Lung microvascular endothelial cell (primary cell): ENCODE measurements around the gene MED13. TPM values are rescaled to one million over a fixed set of nuclear protein-coding genes. Genes with fewer than 3 reads are reported as not detected.

Source experiments
- DNase-seq, 2 donors: peaks; one replicate each; pipeline versions ENCODE4 v3.0.0 to v3.0.0-alpha.2; 2010; ENCODE audit warnings: low read depth in 2 of 2
- total RNA-seq: library from RNA; depleted of rRNA; stranded (reverse); fragments of >200 nt; gene quantifications from 2 replicates; pipeline ENCODE4 v1.2.1, GENCODE V29; 2014

MED13 gene, protein sequence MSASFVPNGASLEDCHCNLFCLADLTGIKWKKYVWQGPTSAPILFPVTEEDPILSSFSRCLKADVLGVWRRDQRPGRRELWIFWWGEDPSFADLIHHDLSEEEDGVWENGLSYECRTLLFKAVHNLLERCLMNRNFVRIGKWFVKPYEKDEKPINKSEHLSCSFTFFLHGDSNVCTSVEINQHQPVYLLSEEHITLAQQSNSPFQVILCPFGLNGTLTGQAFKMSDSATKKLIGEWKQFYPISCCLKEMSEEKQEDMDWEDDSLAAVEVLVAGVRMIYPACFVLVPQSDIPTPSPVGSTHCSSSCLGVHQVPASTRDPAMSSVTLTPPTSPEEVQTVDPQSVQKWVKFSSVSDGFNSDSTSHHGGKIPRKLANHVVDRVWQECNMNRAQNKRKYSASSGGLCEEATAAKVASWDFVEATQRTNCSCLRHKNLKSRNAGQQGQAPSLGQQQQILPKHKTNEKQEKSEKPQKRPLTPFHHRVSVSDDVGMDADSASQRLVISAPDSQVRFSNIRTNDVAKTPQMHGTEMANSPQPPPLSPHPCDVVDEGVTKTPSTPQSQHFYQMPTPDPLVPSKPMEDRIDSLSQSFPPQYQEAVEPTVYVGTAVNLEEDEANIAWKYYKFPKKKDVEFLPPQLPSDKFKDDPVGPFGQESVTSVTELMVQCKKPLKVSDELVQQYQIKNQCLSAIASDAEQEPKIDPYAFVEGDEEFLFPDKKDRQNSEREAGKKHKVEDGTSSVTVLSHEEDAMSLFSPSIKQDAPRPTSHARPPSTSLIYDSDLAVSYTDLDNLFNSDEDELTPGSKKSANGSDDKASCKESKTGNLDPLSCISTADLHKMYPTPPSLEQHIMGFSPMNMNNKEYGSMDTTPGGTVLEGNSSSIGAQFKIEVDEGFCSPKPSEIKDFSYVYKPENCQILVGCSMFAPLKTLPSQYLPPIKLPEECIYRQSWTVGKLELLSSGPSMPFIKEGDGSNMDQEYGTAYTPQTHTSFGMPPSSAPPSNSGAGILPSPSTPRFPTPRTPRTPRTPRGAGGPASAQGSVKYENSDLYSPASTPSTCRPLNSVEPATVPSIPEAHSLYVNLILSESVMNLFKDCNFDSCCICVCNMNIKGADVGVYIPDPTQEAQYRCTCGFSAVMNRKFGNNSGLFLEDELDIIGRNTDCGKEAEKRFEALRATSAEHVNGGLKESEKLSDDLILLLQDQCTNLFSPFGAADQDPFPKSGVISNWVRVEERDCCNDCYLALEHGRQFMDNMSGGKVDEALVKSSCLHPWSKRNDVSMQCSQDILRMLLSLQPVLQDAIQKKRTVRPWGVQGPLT (N-terminal part only)
- total RNA-seq = 26.4 and 37.7 TPM in 2 replicates

- DNase-seq = peak; percentile 49 to 54
Observed at GRCh38 chr17:62064791-62065563, at the start of gene MED13. TSS of gene MED13 (minus strand) at chr17:62065278. CDS start at chr17:62065205, 73 bp downstream.

GRCh38 chr17:62112229-62112628 is 47.2 kb upstream of the MED13 start:
- DNase-seq = no peak

GRCh38 chr17:62111562-62112171 is 46.6 kb upstream of the MED13 start:
- no peak for DNase-seq

DNA sequence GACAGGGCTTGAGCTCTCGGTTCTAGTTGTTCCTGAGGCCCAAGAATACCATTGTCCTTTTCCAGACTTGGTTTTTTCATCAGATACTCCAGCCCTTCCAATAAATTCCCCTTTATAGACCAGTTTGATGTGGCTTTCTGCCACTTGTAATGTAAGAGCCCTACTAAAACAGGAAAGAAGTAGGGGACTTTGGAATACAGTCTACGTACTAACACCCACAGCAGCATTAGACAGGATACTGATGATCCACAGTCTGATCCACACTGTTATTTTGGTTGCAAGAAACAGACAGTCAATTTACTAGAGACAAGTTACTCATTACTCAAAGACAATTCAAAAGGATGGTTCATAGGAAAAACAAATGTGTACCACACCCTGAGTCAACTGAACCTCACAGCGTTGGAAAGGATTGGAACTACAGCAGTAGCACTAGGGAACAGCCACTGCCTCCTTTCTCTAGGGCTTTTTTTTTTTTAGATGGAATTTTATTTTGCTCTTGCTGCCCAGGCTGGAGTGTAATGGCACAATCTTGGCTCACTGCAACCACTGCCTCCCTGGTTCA is 45.9 kb upstream of the MED13 start:
- no peak for DNase-seq

- DNase-seq = no peak
Observed at GRCh38 chr17:62109924-62110323, 44.8 kb upstream of the MED13 start.

DNA sequence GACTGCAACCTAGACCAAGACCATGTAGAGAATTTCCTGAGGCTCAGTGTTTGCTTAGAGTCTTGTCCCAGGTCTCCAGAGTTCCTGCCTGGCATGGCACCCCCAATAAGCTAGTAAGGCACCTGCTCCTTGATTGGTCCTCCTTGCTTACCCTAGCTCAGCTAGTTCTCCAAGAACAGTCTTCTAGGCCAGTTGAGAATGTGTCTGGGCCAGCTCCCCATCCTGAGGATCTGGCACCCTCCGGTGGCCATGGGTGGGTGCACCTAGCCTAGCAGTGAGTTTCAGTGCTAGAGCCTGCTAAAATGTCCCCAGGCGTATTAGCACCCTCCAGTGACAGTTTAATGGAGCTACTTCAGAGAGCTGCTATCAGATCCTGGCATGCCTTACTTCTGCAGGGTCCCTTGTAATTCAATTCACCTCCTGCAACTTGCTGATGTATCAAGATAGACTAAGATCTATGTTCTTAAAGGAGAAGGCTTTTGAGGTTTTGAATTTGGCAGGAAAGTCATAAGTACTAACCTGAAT is 44.4 kb upstream of the MED13 start:
- DNase-seq = peak; percentile 29 to 58

- DNase-seq = no peak
Observed at GRCh38 chr17:62105861-62106260, 40.8 kb upstream of the MED13 start.

GRCh38 chr17:62105357-62105756 is 40.3 kb upstream of the MED13 start:
- DNase-seq = no peak

- DNase-seq = no peak
Observed at GRCh38 chr17:62101515-62101914, 36.4 kb upstream of the MED13 start.

DNA sequence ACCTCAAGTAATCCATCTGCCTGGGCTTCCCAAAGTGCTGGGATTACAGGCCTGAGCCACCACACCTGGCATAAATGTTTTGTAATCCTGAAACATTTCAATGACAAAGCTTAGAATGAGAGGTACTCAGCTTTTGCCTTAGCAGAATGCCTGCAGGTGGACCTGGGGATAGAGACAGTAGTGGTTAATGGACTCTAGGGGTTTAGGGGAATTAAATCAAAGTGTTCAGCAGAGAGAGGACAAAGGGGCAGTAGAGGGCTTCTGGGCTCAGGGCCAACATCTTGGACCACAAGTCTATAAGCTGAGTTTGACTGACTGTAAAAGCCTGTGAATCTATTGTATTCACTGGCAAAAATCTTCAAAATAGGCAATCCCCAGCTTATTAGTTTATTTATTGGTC is 36.0 kb upstream of the MED13 start:
- DNase-seq = no peak

DNA sequence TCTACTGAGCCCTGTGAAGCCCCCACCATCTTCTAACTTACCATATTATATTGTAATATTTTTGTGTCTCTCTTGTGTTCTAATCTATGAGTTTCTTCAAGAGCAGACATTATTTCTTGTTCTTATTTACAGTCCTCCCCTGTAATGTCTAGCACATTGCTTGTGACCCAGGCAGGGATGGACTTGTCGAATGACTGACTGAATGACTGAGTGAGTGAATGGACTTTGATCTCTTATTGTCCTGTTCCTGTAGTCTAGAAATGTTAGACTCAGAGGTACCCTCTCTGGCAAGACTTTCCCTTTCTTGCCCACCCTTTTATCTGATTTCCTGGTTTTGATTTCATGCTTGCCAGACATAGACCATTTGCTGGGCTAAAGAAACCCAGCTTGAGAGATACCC is 35.0 kb upstream of the MED13 start:
- no peak for DNase-seq

- no peak for DNase-seq
Observed at GRCh38 chr17:62099532-62099931, 34.5 kb upstream of the MED13 start.

GRCh38 chr17:62098623-62099231 is 33.6 kb upstream of the MED13 start:
- DNase-seq = no peak

DNA sequence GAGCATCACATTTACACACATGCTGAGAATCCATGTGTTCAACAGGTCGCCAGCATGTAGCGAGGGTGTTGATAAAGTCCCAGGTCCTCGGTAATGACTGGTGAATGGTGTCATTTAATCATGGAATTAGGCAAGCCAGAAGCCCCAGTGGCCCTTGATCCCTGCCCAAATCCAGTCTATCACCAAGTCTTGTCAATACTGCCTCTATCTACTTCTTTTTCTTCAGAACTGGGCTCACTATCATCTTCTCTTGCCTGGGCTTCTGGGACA is 31.3 kb upstream of the MED13 start:
- DNase-seq = no peak

DNA sequence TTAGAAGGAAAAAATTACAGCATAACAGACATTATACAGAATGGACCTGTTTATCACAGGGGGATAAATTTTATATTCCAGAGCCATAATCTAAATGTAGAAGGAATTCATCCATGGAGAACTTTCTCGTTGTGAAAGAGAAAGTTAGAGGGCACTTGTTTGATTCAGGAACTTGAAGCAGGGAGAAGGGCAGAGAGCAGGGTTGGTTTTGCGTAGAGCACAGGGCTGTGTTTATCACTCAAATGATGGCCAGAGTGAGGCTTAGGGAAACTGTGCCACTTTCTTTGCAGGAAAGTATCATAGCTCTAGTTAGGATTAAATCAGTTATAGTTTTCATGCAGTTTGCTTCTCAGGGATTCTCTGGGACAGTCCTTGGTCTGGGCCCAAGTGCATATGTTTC is 29.1 kb upstream of the MED13 start:
- DNase-seq = peak in 1 of 2 donors; percentile 6

DNA sequence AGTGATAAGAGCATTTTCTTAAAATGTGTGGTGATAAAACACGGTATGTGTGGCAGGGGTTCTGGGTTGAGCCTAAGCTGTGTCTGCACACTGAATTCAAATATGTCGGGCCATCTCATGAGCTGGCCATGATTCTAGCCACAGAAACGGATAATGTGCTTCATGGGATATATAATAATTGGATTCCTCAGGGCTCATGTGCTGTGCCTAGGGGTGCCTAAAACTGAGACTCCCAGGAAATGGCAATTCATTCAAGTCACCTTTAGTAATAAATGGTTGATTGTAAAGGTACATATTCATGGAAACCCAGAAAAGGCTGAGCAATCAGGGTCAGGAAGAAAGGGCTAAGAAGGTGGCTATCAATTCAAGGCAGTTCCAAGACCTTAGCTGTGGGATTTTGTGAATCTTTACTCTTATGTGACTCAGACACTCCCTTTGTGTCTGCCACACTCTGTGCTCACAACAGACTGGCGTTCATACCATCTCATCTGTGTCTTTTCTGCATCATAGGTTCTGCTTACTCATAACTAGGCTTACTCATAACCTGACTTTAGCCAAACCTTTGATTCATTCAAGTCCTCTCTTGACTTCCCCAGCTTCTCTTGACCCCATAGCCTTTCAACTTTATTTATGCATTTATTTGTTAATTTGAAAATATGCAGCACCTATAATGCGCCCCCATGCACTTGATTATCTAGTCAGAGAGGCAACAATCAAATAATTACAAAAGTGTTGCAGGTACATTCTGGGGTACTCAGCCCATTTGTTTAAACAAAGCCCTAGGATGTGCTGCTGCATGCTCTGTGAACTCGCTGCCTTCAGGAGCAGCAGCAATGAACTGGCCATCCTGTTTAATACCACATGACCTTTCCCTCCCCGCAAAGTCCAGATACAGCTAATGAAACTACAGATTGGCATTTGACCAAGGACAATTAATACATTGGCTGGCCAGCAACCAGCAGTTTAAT is 28.4 kb upstream of the MED13 start:
- DNase-seq = peak; percentile 24 to 81

- DNase-seq = no peak
Observed at GRCh38 chr17:62092784-62093183, 27.7 kb upstream of the MED13 start.

- no peak for DNase-seq
Observed at GRCh38 chr17:62091804-62092203, 26.7 kb upstream of the MED13 start.
